Measurements from ENCODE around the gene FILIP1L. TPM values are rescaled to one million over a fixed set of nuclear protein-coding genes. Genes with fewer than 3 reads are reported as not detected.

The FILIP1L gene
- polyA plus RNA-seq, 1 of the 3 experiments (the other 2 are of a cell fraction) = 26.8 TPM

DNA sequence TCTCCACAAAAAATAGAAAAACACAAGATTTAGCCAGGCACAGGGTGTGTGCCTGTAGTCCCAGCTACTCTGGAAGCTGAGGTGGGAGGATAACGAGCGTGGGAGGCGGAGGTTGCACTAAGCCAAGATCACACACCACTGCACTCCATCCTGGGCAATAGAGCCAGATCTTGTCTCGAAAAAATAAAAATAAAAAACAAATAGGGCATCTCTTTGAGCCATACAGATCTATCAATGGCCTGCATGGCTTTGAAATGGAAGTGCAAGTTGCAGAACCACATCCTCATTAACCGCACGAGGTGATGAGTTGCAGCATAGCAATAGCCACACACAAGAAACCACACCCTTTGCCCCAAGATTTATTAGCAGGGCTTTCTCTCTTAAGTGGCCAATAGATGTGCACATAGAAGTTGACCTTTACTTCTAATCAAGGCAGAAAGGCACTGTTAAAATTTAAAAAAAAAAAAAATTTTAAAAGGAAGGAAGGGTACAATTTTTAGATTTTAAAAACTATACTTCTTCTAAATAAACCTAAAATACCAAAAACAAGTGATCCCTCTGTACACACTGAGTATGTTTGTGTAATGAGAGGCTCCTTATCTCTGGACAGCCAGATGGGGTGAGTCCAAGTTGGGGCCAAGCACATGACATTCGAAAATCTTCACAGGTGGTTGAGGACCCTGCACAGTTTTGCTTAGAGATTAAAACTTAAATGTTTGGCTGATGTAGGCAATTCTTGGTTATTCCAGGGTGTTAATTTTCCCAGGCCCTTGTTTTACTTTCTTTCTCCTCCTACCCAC lies 53.4 kb downstream of the FILIP1L start:
- ChIA-PET CTCF (interaction anchor here (0.7 to 5.6 kb wide), 5 partner anchors 8 to 229 kb away, joined by 3 to 33 read pairs (median 4); no protein-coding TSS in a partner anchor), POLR2A (no interaction called here)
- Histone ChIP-seq H4K20me1 (ENCODE audit: insufficient read depth) (no peaks in the 10 kb centered on the region), H3K79me2 (ENCODE audit: insufficient read depth) (no peaks in the 10 kb centered on the region), H3K9ac (no peak overlapping the region), H3K9me3 (no peaks in the 10 kb centered on the region), H3F3A (replicated peaks; ENCODE audit: insufficient read depth) (no peaks in the 10 kb centered on the region), H3K4me2 (no peak overlapping the region), H3K36me3 (replicated peaks in 1 of 2; ENCODE audit: control insufficient read depth in 1 of 2, insufficient read depth in 2 of 2, low read length in 1 of 2) (no peaks in the 10 kb centered on the region), H2AFZ (ENCODE audit: low read depth) (no peak overlapping the region), H3K27me3 (ENCODE audit: insufficient read depth) (no peaks in the 10 kb centered on the region), H3K27ac (ENCODE audit: low read depth in 2 of 2, low read length in 1 of 2) (no peak overlapping the region), H3K4me3 (ENCODE audit: low read depth in 2 of 2, low read length in 1 of 2) (no peak overlapping the region), H3K9me2 (no peaks in the 10 kb centered on the region), H3K4me1 (ENCODE audit: control insufficient read depth in 1 of 2, insufficient read depth in 2 of 2, low read depth in 1 of 2, low read length in 1 of 2) (peaks cover 0 to 3% of the 10 kb centered on the region in 2 experiments; a peak in 1 of 4 replicates)
- DNase-seq = no peak
- TF ChIP-seq SIN3A (IDR thresholded peaks at IDR 0.05; ENCODE audit: borderline replicate concordance, low read depth, low read length) = no peak
- TF ChIP-seq NFIC (IDR thresholded peaks at IDR 0.05; ENCODE audit: borderline replicate concordance) = no peak
- TF ChIP-seq TEAD4 (IDR thresholded peaks at IDR 0.05; ENCODE audit: borderline replicate concordance, insufficient read depth) = no peak
- TF ChIP-seq, protein P1, sequence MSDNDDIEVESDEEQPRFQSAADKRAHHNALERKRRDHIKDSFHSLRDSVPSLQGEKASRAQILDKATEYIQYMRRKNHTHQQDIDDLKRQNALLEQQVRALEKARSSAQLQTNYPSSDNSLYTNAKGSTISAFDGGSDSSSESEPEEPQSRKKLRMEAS (IDR thresholded peaks at IDR 0.05; ENCODE audit: low read depth) = no peak
- TF ChIP-seq, protein P2, sequence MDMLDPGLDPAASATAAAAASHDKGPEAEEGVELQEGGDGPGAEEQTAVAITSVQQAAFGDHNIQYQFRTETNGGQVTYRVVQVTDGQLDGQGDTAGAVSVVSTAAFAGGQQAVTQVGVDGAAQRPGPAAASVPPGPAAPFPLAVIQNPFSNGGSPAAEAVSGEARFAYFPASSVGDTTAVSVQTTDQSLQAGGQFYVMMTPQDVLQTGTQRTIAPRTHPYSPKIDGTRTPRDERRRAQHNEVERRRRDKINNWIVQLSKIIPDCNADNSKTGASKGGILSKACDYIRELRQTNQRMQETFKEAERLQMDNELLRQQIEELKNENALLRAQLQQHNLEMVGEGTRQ (IDR thresholded peaks at IDR 0.05; ENCODE audit: borderline replicate concordance, low read depth, low read length) = no peak
- no peak for TF ChIP-seq FOXM1 (IDR thresholded peaks at IDR 0.05; ENCODE audit: low read depth)
- no peak for TF ChIP-seq JUND (IDR thresholded peaks at IDR 0.05)
- no peak for TF ChIP-seq TAF1 (IDR thresholded peaks at IDR 0.05; ENCODE audit: borderline replicate concordance, low read depth, low read length)
- TF ChIP-seq, protein P3, sequence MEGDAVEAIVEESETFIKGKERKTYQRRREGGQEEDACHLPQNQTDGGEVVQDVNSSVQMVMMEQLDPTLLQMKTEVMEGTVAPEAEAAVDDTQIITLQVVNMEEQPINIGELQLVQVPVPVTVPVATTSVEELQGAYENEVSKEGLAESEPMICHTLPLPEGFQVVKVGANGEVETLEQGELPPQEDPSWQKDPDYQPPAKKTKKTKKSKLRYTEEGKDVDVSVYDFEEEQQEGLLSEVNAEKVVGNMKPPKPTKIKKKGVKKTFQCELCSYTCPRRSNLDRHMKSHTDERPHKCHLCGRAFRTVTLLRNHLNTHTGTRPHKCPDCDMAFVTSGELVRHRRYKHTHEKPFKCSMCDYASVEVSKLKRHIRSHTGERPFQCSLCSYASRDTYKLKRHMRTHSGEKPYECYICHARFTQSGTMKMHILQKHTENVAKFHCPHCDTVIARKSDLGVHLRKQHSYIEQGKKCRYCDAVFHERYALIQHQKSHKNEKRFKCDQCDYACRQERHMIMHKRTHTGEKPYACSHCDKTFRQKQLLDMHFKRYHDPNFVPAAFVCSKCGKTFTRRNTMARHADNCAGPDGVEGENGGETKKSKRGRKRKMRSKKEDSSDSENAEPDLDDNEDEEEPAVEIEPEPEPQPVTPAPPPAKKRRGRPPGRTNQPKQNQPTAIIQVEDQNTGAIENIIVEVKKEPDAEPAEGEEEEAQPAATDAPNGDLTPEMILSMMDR (IDR thresholded peaks at IDR 0.05) = no peak
- TF ChIP-seq MXI1 (IDR thresholded peaks at IDR 0.05; ENCODE audit: low read depth, low read length) = no peak
- TF ChIP-seq, protein P4, sequence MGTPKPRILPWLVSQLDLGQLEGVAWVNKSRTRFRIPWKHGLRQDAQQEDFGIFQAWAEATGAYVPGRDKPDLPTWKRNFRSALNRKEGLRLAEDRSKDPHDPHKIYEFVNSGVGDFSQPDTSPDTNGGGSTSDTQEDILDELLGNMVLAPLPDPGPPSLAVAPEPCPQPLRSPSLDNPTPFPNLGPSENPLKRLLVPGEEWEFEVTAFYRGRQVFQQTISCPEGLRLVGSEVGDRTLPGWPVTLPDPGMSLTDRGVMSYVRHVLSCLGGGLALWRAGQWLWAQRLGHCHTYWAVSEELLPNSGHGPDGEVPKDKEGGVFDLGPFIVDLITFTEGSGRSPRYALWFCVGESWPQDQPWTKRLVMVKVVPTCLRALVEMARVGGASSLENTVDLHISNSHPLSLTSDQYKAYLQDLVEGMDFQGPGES (IDR thresholded peaks at IDR 0.05; ENCODE audit: low read depth, low read length) = no peak
- no peak for TF ChIP-seq POLR2AphosphoS5 (IDR thresholded peaks at IDR 0.05; ENCODE audit: low read depth, low read length)
- WGBS (ENCODE audit: low lambda C conversion rate) = 91% methylated on average over 7 of the region's 7 CpGs

All from SK-N-SH (cell line).